GM12864 (cell line): ENCODE measurements around the gene XKR8.
A peak's percentile ranks its signal among the peaks of the same experiment; 100 is the strongest.

Source experiments
- DNase-seq: peaks from one replicate; pipeline ENCODE4 v3.0.0-alpha.2; 2011; ENCODE audit warnings: low read depth
- H3K4me3 ChIP-seq: 2 replicates; pipeline ENCODE4 v1.5.1; 2011; ENCODE audit warnings: mild to moderate bottlenecking, low read depth, low read length, control low read depth
- CTCF ChIP-seq: IDR thresholded peaks from 2 replicates; pipeline ENCODE4 v1.5.1; 2011; ENCODE audit warnings: low read depth, mild to moderate bottlenecking, moderate library complexity, low read length, control low read depth, inconsistent platforms; ENCODE audit errors: missing control alignments

The XKR8 gene

DNA sequence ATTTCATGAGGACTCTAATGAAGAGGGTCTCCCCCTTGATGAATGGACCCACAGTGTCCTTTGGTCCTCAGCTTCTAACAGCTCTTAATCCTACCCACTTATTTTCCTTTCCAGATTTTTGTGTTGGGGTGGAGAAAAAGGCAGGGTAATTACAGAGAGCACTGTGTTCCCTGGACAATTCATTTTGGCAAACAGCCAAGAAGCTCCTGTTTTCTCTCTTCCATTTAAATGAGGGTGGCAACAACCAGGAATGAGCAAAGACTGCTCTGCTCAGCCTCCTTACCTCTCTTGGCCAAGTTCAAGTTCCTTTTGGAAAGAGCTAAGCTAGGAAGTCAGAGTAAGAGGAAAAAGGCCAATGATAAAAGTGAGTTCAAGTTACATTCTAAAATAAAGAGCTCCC, 11.9 kb downstream of the XKR8 start:
- no peak for DNase-seq
- H3K4me3 ChIP-seq: no peak overlapping the region
- TF ChIP-seq CTCF: no peak

- TF ChIP-seq CTCF: no peak
- DNase-seq: no peak
- H3K4me3 ChIP-seq: no peak overlapping the region
These were observed 12.4 kb downstream of the XKR8 start for GRCh38 chr1:27972141-27972540.

GRCh38 chr1:27973771-27974416, 14.1 kb downstream of the XKR8 start:
- no peak overlapping the region for H3K4me3 ChIP-seq
- TF ChIP-seq CTCF: no peak
- DNase-seq: no peak

DNA sequence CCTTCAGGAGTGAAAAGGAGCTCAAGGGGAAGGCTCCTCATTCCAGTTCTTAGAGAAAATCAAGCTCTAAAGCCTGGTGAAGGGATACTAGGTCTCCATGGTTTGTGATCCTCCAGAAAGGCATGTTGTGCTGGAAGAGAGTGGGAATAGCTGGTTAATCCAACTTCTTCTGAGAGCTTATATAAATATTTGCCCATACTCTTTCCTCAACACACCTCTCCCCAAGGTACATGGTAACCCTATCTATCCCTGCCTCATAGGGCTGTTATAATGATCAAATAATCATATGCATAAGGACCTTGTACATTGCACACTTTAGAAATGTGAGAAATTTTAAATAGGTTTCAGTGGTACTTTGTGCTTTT, 14.6 kb downstream of the XKR8 start:
- H3K4me3 ChIP-seq: no peak overlapping the region
- DNase-seq: no peak
- TF ChIP-seq CTCF: no peak

GRCh38 chr1:27979151-27979858, 19.5 kb downstream of the XKR8 start:
- H3K4me3 ChIP-seq: no peak overlapping the region
- TF ChIP-seq CTCF: peak; percentile 40
- no peak for DNase-seq

- no peak for DNase-seq
- no peak overlapping the region for H3K4me3 ChIP-seq
- TF ChIP-seq CTCF: no peak
These were observed 20.1 kb downstream of the XKR8 start for GRCh38 chr1:27979859-27980201.
